Immature natural killer cell (primary cell): ENCODE data around the gene FAM227B. TPM values are rescaled to one million over a fixed set of nuclear protein-coding genes. Genes with fewer than 3 reads are reported as not detected.

Source experiments
- DNase-seq, 3 donors: peaks; one replicate each; pipeline ENCODE4 v3.0.0; 2022; ENCODE audit warnings: mixed read lengths in 1 of 3
- H3K27ac Mint-ChIP-seq, 6 donors: one replicate each; pipeline ENCODE4 v1.8.0; 2020; ENCODE audit warnings: mixed read lengths in 6 of 6, mild to moderate bottlenecking in 5 of 6, inconsistent platforms in 4 of 6, moderate library complexity in 3 of 6
- H3K27me3 Mint-ChIP-seq, 3 donors: one replicate each; pipeline ENCODE4 v1.8.0; 2020 to 2021; ENCODE audit warnings: low read depth in 3 of 3, mild to moderate bottlenecking in 3 of 3, mixed read lengths in 3 of 3, moderate library complexity in 3 of 3, inconsistent platforms in 1 of 3
- H3K36me3 Mint-ChIP-seq, 3 donors: one replicate each; pipeline ENCODE4 v1.8.0; 2020; ENCODE audit warnings: mixed read lengths in 3 of 3, inconsistent platforms in 2 of 3, mild to moderate bottlenecking in 2 of 3
- H3K4me1 Mint-ChIP-seq, 2 donors: one replicate each; pipeline ENCODE4 v1.8.0; 2020; ENCODE audit warnings: inconsistent platforms in 2 of 2, mild to moderate bottlenecking in 2 of 2, mixed read lengths in 2 of 2, moderate library complexity in 1 of 2
- H3K4me3 Mint-ChIP-seq, 5 donors: one replicate each; pipeline ENCODE4 v1.8.0; 2020; ENCODE audit warnings: mild to moderate bottlenecking in 5 of 5, mixed read lengths in 5 of 5, inconsistent platforms in 3 of 5, moderate library complexity in 3 of 5
- H3K9me3 Mint-ChIP-seq, 6 donors: one replicate each; pipeline ENCODE4 v1.8.0; 2020; ENCODE audit warnings: mild to moderate bottlenecking in 6 of 6, mixed read lengths in 6 of 6, inconsistent platforms in 4 of 6, moderate library complexity in 3 of 6
- polyA plus RNA-seq, 3 donors: library from polyadenylated mRNA; unstranded; fragments of 300-500 nt; fragmentation: Illumina TruSeq; gene quantifications; one replicate each; pipeline ENCODE4 v1.2.3, GENCODE V29; 2021

The FAM227B gene
- polyA plus RNA-seq, 3 donors from 2014 or later: 8.3 to 16.5 (median 10.2) TPM

- Mint-ChIP-seq H3K4me1 (peaks cover 21 to 28% of the 10 kb centered on the region in 2 donors), H3K9me3 (no peaks in the 10 kb centered on the region), H3K27ac (no peak overlapping the region), H3K36me3 (no peaks in the 10 kb centered on the region), H3K27me3 (no peaks in the 10 kb centered on the region), H3K4me3 (no peak overlapping the region)
- no peak for DNase-seq
Measured at GRCh38 chr15:49436751-49437150, 183.9 kb downstream of the FAM227B start.

- no peak for DNase-seq
- Mint-ChIP-seq H3K27ac (no peak overlapping the region), H3K4me1 (peaks cover 21 to 26% of the 10 kb centered on the region in 2 donors), H3K9me3 (no peaks in the 10 kb centered on the region), H3K36me3 (no peaks in the 10 kb centered on the region), H3K4me3 (no peak overlapping the region), H3K27me3 (no peaks in the 10 kb centered on the region)
Measured at GRCh38 chr15:49435174-49435573, 185.4 kb downstream of the FAM227B start.

GRCh38 chr15:49430046-49430445 lies 190.6 kb downstream of the FAM227B start:
- no peak for DNase-seq
- no peaks in the 10 kb centered on the region for H3K36me3 Mint-ChIP-seq
- H3K27me3 Mint-ChIP-seq: peaks cover 0 to 2% (median 0%) of the 10 kb centered on the region in 3 donors
- H3K4me3 Mint-ChIP-seq: no peak overlapping the region
- H3K27ac Mint-ChIP-seq: no peak overlapping the region
- no peaks in the 10 kb centered on the region for H3K9me3 Mint-ChIP-seq
- H3K4me1 Mint-ChIP-seq: no peaks in the 10 kb centered on the region

GRCh38 chr15:49428409-49429095 lies 192.1 kb downstream of the FAM227B start:
- H3K27ac Mint-ChIP-seq: no peak overlapping the region
- H3K4me1 Mint-ChIP-seq: no peaks in the 10 kb centered on the region
- H3K9me3 Mint-ChIP-seq: no peaks in the 10 kb centered on the region
- no peak overlapping the region for H3K4me3 Mint-ChIP-seq
- H3K27me3 Mint-ChIP-seq: peaks cover 0 to 2% (median 0%) of the 10 kb centered on the region in 3 donors
- no peaks in the 10 kb centered on the region for H3K36me3 Mint-ChIP-seq
- no peak for DNase-seq

- H3K27me3 Mint-ChIP-seq: peaks cover 0 to 2% (median under 1%) of the 10 kb centered on the region in 3 donors
- H3K27ac Mint-ChIP-seq: no peak overlapping the region
- no peak overlapping the region for H3K4me3 Mint-ChIP-seq
- DNase-seq: no peak
- no peaks in the 10 kb centered on the region for H3K36me3 Mint-ChIP-seq
- no peaks in the 10 kb centered on the region for H3K9me3 Mint-ChIP-seq
- H3K4me1 Mint-ChIP-seq: no peaks in the 10 kb centered on the region
Measured at GRCh38 chr15:49427372-49427771, 193.2 kb downstream of the FAM227B start.

GRCh38 chr15:49424954-49425353 lies 195.7 kb downstream of the FAM227B start:
- Mint-ChIP-seq H3K4me1 (peaks cover 3 to 4% of the 10 kb centered on the region in 2 donors), H3K4me3 (no peak overlapping the region), H3K9me3 (no peaks in the 10 kb centered on the region), H3K27me3 (peaks cover 4 to 7% (median 5%) of the 10 kb centered on the region in 3 donors), H3K36me3 (no peaks in the 10 kb centered on the region), H3K27ac (no peak overlapping the region)
- DNase-seq: no peak

GRCh38 chr15:49423901-49424550 lies 196.6 kb downstream of the FAM227B start:
- H3K9me3 Mint-ChIP-seq: no peaks in the 10 kb centered on the region
- no peak overlapping the region for H3K27ac Mint-ChIP-seq
- H3K27me3 Mint-ChIP-seq: peaks cover 4 to 7% (median 5%) of the 10 kb centered on the region in 3 donors
- H3K4me3 Mint-ChIP-seq: no peak overlapping the region
- H3K4me1 Mint-ChIP-seq: peaks cover 3 to 4% of the 10 kb centered on the region in 2 donors
- no peaks in the 10 kb centered on the region for H3K36me3 Mint-ChIP-seq
- DNase-seq: no peak

GRCh38 chr15:49423021-49423420 lies 197.6 kb downstream of the FAM227B start, which contains the start of gene FGF7:
FGF7 (plus strand) TSS chr15:49423242; CDS start chr15:49424298, 1,056 bp downstream.
- DNase-seq: no peak
- H3K27ac Mint-ChIP-seq: peak within 1 kb of the TSS in 1 of 6 donors; percentile 66
- peak within 1 kb of the TSS in 3 of 5 donors; percentile 44 to 54 (median 50) for H3K4me3 Mint-ChIP-seq
- peaks cover 3 to 7% (median 6%) of the 10 kb centered on the region in 3 donors for H3K27me3 Mint-ChIP-seq
- H3K4me1 Mint-ChIP-seq: peaks cover 3 to 4% of the 10 kb centered on the region in 2 donors
- no peaks in the 10 kb centered on the region for H3K9me3 Mint-ChIP-seq
- H3K36me3 Mint-ChIP-seq: no peaks in the 10 kb centered on the region

GRCh38 chr15:49421991-49422390 lies 198.6 kb downstream of the FAM227B start:
- H3K4me3 Mint-ChIP-seq: peak overlapping the region in 4 of 5 donors; percentile 36 to 54 (median 47)
- no peaks in the 10 kb centered on the region for H3K9me3 Mint-ChIP-seq
- H3K27me3 Mint-ChIP-seq: peaks cover 3 to 7% (median 6%) of the 10 kb centered on the region in 3 donors
- DNase-seq: peak; percentile 45 to 57 (median 57)
- peaks cover 3 to 4% of the 10 kb centered on the region in 2 donors for H3K4me1 Mint-ChIP-seq
- no peaks in the 10 kb centered on the region for H3K36me3 Mint-ChIP-seq
- H3K27ac Mint-ChIP-seq: peak overlapping the region in 4 of 6 donors; percentile 6 to 69 (median 57)

GRCh38 chr15:49418811-49419210 lies 201.8 kb downstream of the FAM227B start:
- Mint-ChIP-seq H3K9me3 (no peaks in the 10 kb centered on the region), H3K27ac (no peak overlapping the region)

GRCh38 chr15:49415638-49416037 lies 205.0 kb downstream of the FAM227B start:
- peaks cover 0 to 2% (median 0%) of the 10 kb centered on the region in 3 donors for H3K27me3 Mint-ChIP-seq
- no peaks in the 10 kb centered on the region for H3K9me3 Mint-ChIP-seq
- DNase-seq: no peak
- H3K4me3 Mint-ChIP-seq: no peak overlapping the region
- H3K4me1 Mint-ChIP-seq: no peaks in the 10 kb centered on the region
- H3K27ac Mint-ChIP-seq: no peak overlapping the region
- H3K36me3 Mint-ChIP-seq: no peaks in the 10 kb centered on the region

More at GRCh38 chr15:49418811-49419210, 201.8 kb downstream of the FAM227B start:
- H3K27me3 Mint-ChIP-seq: peaks cover 3 to 7% (median 6%) of the 10 kb centered on the region in 3 donors
- peaks cover 3 to 4% of the 10 kb centered on the region in 2 donors for H3K4me1 Mint-ChIP-seq
- no peak for DNase-seq
- H3K4me3 Mint-ChIP-seq: no peak overlapping the region
- H3K36me3 Mint-ChIP-seq: no peaks in the 10 kb centered on the region

GRCh38 chr15:49415149-49415548 lies 205.5 kb downstream of the FAM227B start:
- no peak overlapping the region for H3K27ac Mint-ChIP-seq
- no peak for DNase-seq
- no peaks in the 10 kb centered on the region for H3K9me3 Mint-ChIP-seq
- no peak overlapping the region for H3K4me3 Mint-ChIP-seq
- H3K27me3 Mint-ChIP-seq: peaks cover 0 to 2% (median 2%) of the 10 kb centered on the region in 3 donors
- H3K4me1 Mint-ChIP-seq: no peaks in the 10 kb centered on the region
- no peaks in the 10 kb centered on the region for H3K36me3 Mint-ChIP-seq

GRCh38 chr15:49412797-49413196 lies 207.8 kb downstream of the FAM227B start:
- Mint-ChIP-seq H3K4me1 (no peaks in the 10 kb centered on the region), H3K36me3 (no peaks in the 10 kb centered on the region), H3K27ac (peak overlapping the region in 1 of 6 donors; percentile 6), H3K4me3 (no peak overlapping the region), H3K9me3 (no peaks in the 10 kb centered on the region), H3K27me3 (peaks cover 0 to 2% (median 0%) of the 10 kb centered on the region in 3 donors)
- DNase-seq: no peak

- no peak for DNase-seq
Measured at GRCh38 chr15:49410641-49411040, 210.0 kb downstream of the FAM227B start.

More at GRCh38 chr15:49410641-49411040, 210.0 kb downstream of the FAM227B start:
- Mint-ChIP-seq H3K4me1 (no peaks in the 10 kb centered on the region), H3K27me3 (peaks cover 0 to 3% (median 0%) of the 10 kb centered on the region in 3 donors), H3K27ac (no peak overlapping the region), H3K9me3 (no peaks in the 10 kb centered on the region), H3K36me3 (no peaks in the 10 kb centered on the region), H3K4me3 (no peak overlapping the region)
